GM23338 (cell line): ENCODE measurements around the gene DRAM1. TPM values are rescaled to one million over a fixed set of nuclear protein-coding genes. Genes with fewer than 3 reads are reported as not detected.
"Not testable (repeated sequence)": the region's sequence is repeated elsewhere in the genome, so short reads cannot be mapped to it uniquely, and the experiment has no call there.

ENCODE experiments used
- ATAC-seq: fragments of 200-7000 bp; cut with Tn5 transposase; 3 replicates; pipeline ENCODE4 v1.9.1; 2020
- DNase-seq: peaks from one replicate; pipeline ENCODE4 v3.0.0-alpha.2; 2015; ENCODE audit warnings: low spot score
- H2AFZ ChIP-seq: fragments of 200-600 bp; sonication (generic); 2 replicates; pipeline ENCODE4 v1.8.0; 2016; ENCODE audit warnings: antibody characterized with exemption, mild to moderate bottlenecking, moderate library complexity
- H3F3A ChIP-seq: fragments of 200-600 bp; sonication (generic); replicated peaks from 2 replicates; pipeline ENCODE4 v1.8.0; 2017; ENCODE audit warnings: antibody characterized with exemption, mixed run types, low read depth
- H3K27ac ChIP-seq: fragments of 200-600 bp; sonication (generic); 2 replicates; pipeline ENCODE4 v1.6.1; 2016; ENCODE audit warnings: low read depth
- H3K27me3 ChIP-seq: fragments of 200-600 bp; sonication (generic); 2 replicates; pipeline ENCODE4 v1.8.0; 2016; ENCODE audit warnings: mild to moderate bottlenecking, mixed run types, moderate library complexity; ENCODE audit not compliant: insufficient read depth
- H3K36me3 ChIP-seq: fragments of 200-600 bp; sonication (generic); 2 replicates; pipeline ENCODE4 v1.8.0; 2016; ENCODE audit warnings: mild to moderate bottlenecking; ENCODE audit not compliant: insufficient read depth
- H3K4me1 ChIP-seq: fragments of 200-600 bp; sonication (generic); 2 replicates; pipeline ENCODE4 v1.8.0; 2016; ENCODE audit warnings: mild to moderate bottlenecking, moderate library complexity; ENCODE audit not compliant: insufficient read depth
- H3K4me2 ChIP-seq: fragments of 200-600 bp; sonication (generic); 2 replicates; pipeline ENCODE4 v1.7.1; 2017; ENCODE audit warnings: mixed run types
- H3K4me3 ChIP-seq: fragments of 200-600 bp; sonication (generic); 2 replicates; pipeline ENCODE4 v1.6.1; 2016; ENCODE audit warnings: mixed run types
- H3K79me2 ChIP-seq: fragments of 200-600 bp; sonication (generic); replicated peaks from 2 replicates; pipeline ENCODE4 v1.8.0; 2017; ENCODE audit warnings: mild to moderate bottlenecking; ENCODE audit not compliant: insufficient read depth
- H3K9me2 ChIP-seq: fragments of 200-600 bp; sonication (generic); 2 replicates; pipeline ENCODE4 v1.8.0; 2017; ENCODE audit not compliant: insufficient read depth
- H4K20me1 ChIP-seq: fragments of 200-600 bp; sonication (generic); replicated peaks from 2 replicates; pipeline ENCODE4 v1.8.0; 2017; ENCODE audit warnings: mild to moderate bottlenecking; ENCODE audit not compliant: insufficient read depth
- H3K27ac Mint-ChIP-seq: 2 replicates; pipeline ENCODE4 v1.8.0; 2020; ENCODE audit warnings: inconsistent platforms, mild to moderate bottlenecking, moderate library complexity, mixed read lengths
- H3K27me3 Mint-ChIP-seq: 3 replicates; pipeline ENCODE4 v1.8.0; 2022; ENCODE audit warnings: low read depth, mild to moderate bottlenecking, moderate library complexity, mixed read lengths, inconsistent platforms; ENCODE audit not compliant: insufficient read depth, poor library complexity
- H3K36me3 Mint-ChIP-seq: 3 replicates; pipeline ENCODE4 v1.8.0; 2021; ENCODE audit warnings: low read depth, mild to moderate bottlenecking, inconsistent platforms, moderate library complexity, mixed read lengths
- H3K4me1 Mint-ChIP-seq: 3 replicates; pipeline ENCODE4 v1.8.0; 2020; ENCODE audit warnings: mild to moderate bottlenecking, inconsistent platforms, mixed read lengths
- H3K4me3 Mint-ChIP-seq: 3 replicates; pipeline ENCODE4 v1.8.0; 2021; ENCODE audit warnings: moderate library complexity, mild to moderate bottlenecking, inconsistent platforms, mixed read lengths
- H3K9me3 Mint-ChIP-seq: 3 replicates; pipeline ENCODE4 v1.8.0; 2020; ENCODE audit warnings: moderate library complexity, mild to moderate bottlenecking, inconsistent platforms, mixed read lengths
- CREB1 ChIP-seq: fragments of 250-450 bp; sonication (Bioruptor Pico); IDR thresholded peaks from 2 replicates; pipeline ENCODE4 v1.5.0; 2020; ENCODE audit warnings: low read depth, mild to moderate bottlenecking, moderate library complexity
- ETS1 ChIP-seq: IDR thresholded peaks from 2 replicates; pipeline ENCODE4 v1.6.1; 2016; ENCODE audit warnings: antibody characterized with exemption
- EZH2 ChIP-seq: fragments of 200-600 bp; sonication (generic); IDR thresholded peaks from one replicate; pipeline ENCODE4 v1.8.0; 2017; ENCODE audit warnings: antibody characterized with exemption, mild to moderate bottlenecking, low read depth; ENCODE audit not compliant: unreplicated experiment
- EZH2phosphoT487 ChIP-seq: fragments of 200-600 bp; sonication (generic); IDR thresholded peaks from one replicate; pipeline ENCODE4 v1.8.1; 2018; ENCODE audit warnings: antibody characterized with exemption; ENCODE audit not compliant: unreplicated experiment
- JUNB ChIP-seq: IDR thresholded peaks from one replicate; pipeline ENCODE4 v1.6.1; 2016; ENCODE audit warnings: antibody characterized with exemption; ENCODE audit not compliant: unreplicated experiment
- NANOG ChIP-seq: IDR thresholded peaks from 2 replicates; pipeline ENCODE4 v1.6.1; 2016; ENCODE audit warnings: antibody characterized with exemption, borderline replicate concordance
- POLR2AphosphoS5 ChIP-seq: IDR thresholded peaks from 2 replicates; pipeline ENCODE4 v1.6.1; 2016; ENCODE audit warnings: antibody characterized with exemption, low read depth
- STAT1 ChIP-seq: IDR thresholded peaks from one replicate; pipeline ENCODE4 v1.6.1; 2016; ENCODE audit warnings: antibody characterized with exemption; ENCODE audit not compliant: unreplicated experiment
- ZNF114 ChIP-seq: fragments of 250-450 bp; sonication (Bioruptor Pico); IDR thresholded peaks from 2 replicates; pipeline ENCODE4 v1.5.0; 2020; ENCODE audit warnings: mild to moderate bottlenecking, moderate library complexity
- polyA plus RNA-seq: library from polyadenylated mRNA; unstranded; fragments of >200 nt; fragmentation: Nextera tagmentation; extraction: Ambion mirVana; gene quantifications from 2 replicates; pipeline ENCODE4 v1.2.1, GENCODE V29; 2016
- total RNA-seq: library from RNA; depleted of rRNA; stranded (reverse); fragments of >200 nt; shearing (Covaris generic); gene quantifications from 2 replicates; pipeline ENCODE4 v1.2.3, GENCODE V29; 2014
- TF ChIP-seq, protein P1 (sequence below), 2 experiments: fragments of 200-600 bp in 1 of 2; sonication (generic) in 1 of 2; conservative IDR thresholded peaks; 2 replicates each; pipeline versions ENCODE4 v1.5.1 to v1.6.1; 2016 to 2017; ENCODE audit warnings: antibody characterized with exemption in 2 of 2, low read depth in 2 of 2, mild to moderate bottlenecking in 2 of 2, moderate library complexity in 1 of 2
- TF ChIP-seq, protein P2 (sequence below): IDR thresholded peaks from one replicate; pipeline ENCODE4 v1.6.1; 2018; ENCODE audit warnings: antibody characterized with exemption; ENCODE audit not compliant: unreplicated experiment

DRAM1 gene
- total and polyA plus RNA-seq, 2 experiments from 2014 or later = 5.7 to 8.5 TPM

GRCh38 chr12:101855976-101856375 is 21.4 kb upstream of the DRAM1 start (continued):
- TF ChIP-seq, protein P1, sequence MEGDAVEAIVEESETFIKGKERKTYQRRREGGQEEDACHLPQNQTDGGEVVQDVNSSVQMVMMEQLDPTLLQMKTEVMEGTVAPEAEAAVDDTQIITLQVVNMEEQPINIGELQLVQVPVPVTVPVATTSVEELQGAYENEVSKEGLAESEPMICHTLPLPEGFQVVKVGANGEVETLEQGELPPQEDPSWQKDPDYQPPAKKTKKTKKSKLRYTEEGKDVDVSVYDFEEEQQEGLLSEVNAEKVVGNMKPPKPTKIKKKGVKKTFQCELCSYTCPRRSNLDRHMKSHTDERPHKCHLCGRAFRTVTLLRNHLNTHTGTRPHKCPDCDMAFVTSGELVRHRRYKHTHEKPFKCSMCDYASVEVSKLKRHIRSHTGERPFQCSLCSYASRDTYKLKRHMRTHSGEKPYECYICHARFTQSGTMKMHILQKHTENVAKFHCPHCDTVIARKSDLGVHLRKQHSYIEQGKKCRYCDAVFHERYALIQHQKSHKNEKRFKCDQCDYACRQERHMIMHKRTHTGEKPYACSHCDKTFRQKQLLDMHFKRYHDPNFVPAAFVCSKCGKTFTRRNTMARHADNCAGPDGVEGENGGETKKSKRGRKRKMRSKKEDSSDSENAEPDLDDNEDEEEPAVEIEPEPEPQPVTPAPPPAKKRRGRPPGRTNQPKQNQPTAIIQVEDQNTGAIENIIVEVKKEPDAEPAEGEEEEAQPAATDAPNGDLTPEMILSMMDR (conservative IDR thresholded peaks at IDR 0.05; ENCODE audit: low read depth in 2 of 2) = no peak
- no peak for TF ChIP-seq JUNB
- TF ChIP-seq STAT1 = no peak
- no peak for TF ChIP-seq NANOG
- no peak for TF ChIP-seq EZH2
- no peak for TF ChIP-seq CREB1 (CRISPR knock-in tag)
- TF ChIP-seq ETS1 = no peak

GRCh38 chr12:101856614-101857013 is 20.8 kb upstream of the DRAM1 start:
- H3K27ac Mint-ChIP-seq, H3K4me1 ChIP-seq, H3K4me3 Mint-ChIP-seq, H3K4me2 ChIP-seq, H3K9me2 ChIP-seq, ATAC-seq, H3K27me3 ChIP-seq, H3F3A ChIP-seq, H3K27me3 Mint-ChIP-seq, H3K27ac ChIP-seq, DNase-seq, H3K4me3 ChIP-seq, H2AFZ ChIP-seq, H4K20me1 ChIP-seq, H3K36me3 ChIP-seq, H3K9me3 Mint-ChIP-seq, H3K36me3 Mint-ChIP-seq, H3K79me2 ChIP-seq, H3K4me1 Mint-ChIP-seq: not testable (repeated sequence)

- Mint-ChIP-seq H3K27ac (no peak overlapping the region), H3K9me3 (no peaks in the 10 kb centered on the region)
These were observed 20.3 kb upstream of the DRAM1 start for GRCh38 chr12:101857043-101857558.

More at GRCh38 chr12:101857043-101857558, 20.3 kb upstream of the DRAM1 start:
- ATAC-seq (no peak), DNase-seq (no peak)
- TF ChIP-seq STAT1 (no peak), CREB1 (CRISPR knock-in tag) (no peak), NANOG (no peak), POLR2AphosphoS5 (no peak), ETS1 (no peak), ZNF114 (no peak), JUNB (no peak), EZH2phosphoT487 (no peak), EZH2 (no peak)
- TF ChIP-seq, protein P2, sequence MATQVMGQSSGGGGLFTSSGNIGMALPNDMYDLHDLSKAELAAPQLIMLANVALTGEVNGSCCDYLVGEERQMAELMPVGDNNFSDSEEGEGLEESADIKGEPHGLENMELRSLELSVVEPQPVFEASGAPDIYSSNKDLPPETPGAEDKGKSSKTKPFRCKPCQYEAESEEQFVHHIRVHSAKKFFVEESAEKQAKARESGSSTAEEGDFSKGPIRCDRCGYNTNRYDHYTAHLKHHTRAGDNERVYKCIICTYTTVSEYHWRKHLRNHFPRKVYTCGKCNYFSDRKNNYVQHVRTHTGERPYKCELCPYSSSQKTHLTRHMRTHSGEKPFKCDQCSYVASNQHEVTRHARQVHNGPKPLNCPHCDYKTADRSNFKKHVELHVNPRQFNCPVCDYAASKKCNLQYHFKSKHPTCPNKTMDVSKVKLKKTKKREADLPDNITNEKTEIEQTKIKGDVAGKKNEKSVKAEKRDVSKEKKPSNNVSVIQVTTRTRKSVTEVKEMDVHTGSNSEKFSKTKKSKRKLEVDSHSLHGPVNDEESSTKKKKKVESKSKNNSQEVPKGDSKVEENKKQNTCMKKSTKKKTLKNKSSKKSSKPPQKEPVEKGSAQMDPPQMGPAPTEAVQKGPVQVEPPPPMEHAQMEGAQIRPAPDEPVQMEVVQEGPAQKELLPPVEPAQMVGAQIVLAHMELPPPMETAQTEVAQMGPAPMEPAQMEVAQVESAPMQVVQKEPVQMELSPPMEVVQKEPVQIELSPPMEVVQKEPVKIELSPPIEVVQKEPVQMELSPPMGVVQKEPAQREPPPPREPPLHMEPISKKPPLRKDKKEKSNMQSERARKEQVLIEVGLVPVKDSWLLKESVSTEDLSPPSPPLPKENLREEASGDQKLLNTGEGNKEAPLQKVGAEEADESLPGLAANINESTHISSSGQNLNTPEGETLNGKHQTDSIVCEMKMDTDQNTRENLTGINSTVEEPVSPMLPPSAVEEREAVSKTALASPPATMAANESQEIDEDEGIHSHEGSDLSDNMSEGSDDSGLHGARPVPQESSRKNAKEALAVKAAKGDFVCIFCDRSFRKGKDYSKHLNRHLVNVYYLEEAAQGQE = no peak
- TF ChIP-seq, protein P1 (conservative IDR thresholded peaks at IDR 0.05; ENCODE audit: low read depth in 2 of 2) = no peak
- Histone ChIP-seq H3K4me2 (no peak overlapping the region), H2AFZ (no peak overlapping the region), H4K20me1 (no peaks in the 10 kb centered on the region), H3K27ac (no peak overlapping the region), H3K79me2 (no peaks in the 10 kb centered on the region), H3K9me2 (no peaks in the 10 kb centered on the region), H3K27me3 (no peaks in the 10 kb centered on the region), H3F3A (no peaks in the 10 kb centered on the region), H3K4me3 (no peak overlapping the region), H3K4me1 (no peaks in the 10 kb centered on the region), H3K36me3 (no peaks in the 10 kb centered on the region)
- H3K27me3 Mint-ChIP-seq = no peaks in the 10 kb centered on the region
- H3K4me1 Mint-ChIP-seq = no peaks in the 10 kb centered on the region
- H3K4me3 Mint-ChIP-seq = no peak overlapping the region
- no peaks in the 10 kb centered on the region for H3K36me3 Mint-ChIP-seq
